Fibroblast of lung (primary cell): ENCODE data around the gene MAPK13. TPM values are rescaled to one million over a fixed set of nuclear protein-coding genes. Genes with fewer than 3 reads are reported as not detected.

Experiments
- DNase-seq, 2 donors: peaks; one replicate each; pipeline versions ENCODE4 v3.0.0 to v3.0.0-alpha.2; 2010; ENCODE audit warnings: low read depth in 2 of 2
- H2AFZ ChIP-seq: 2 replicates; pipeline ENCODE4 v1.5.1; 2012; ENCODE audit warnings: low read length, control low read depth, inconsistent platforms
- H3K27ac ChIP-seq: 2 replicates; pipeline ENCODE4 v1.5.1; 2011; ENCODE audit warnings: low read length, control low read depth; ENCODE audit not compliant: insufficient read depth
- H3K27me3 ChIP-seq: 2 replicates; pipeline ENCODE4 v1.5.1; 2011; ENCODE audit warnings: mild to moderate bottlenecking, low read length; ENCODE audit not compliant: control insufficient read depth, insufficient read depth
- H3K36me3 ChIP-seq: 2 replicates; pipeline ENCODE4 v1.5.1; 2011; ENCODE audit warnings: low read length; ENCODE audit not compliant: control insufficient read depth, insufficient read depth
- H3K4me1 ChIP-seq: 2 replicates; pipeline ENCODE4 v1.5.1; 2011; ENCODE audit warnings: low read length; ENCODE audit not compliant: control insufficient read depth, insufficient read depth; ENCODE audit errors: extremely low read depth
- H3K4me2 ChIP-seq: 2 replicates; pipeline ENCODE4 v1.5.1; 2011; ENCODE audit warnings: low read length, control low read depth; ENCODE audit not compliant: insufficient read depth; ENCODE audit errors: extremely low read depth
- H3K4me3 ChIP-seq, 4 experiments: fragments of 200-600 bp in 1 of 4; sonication (generic) in 1 of 4; replicated peaks in 1 of 4; 2 replicates each; pipeline ENCODE4 v1.5.1; 2011 to 2016; ENCODE audit warnings: low read length in 4 of 4, low read depth in 3 of 4, mild to moderate bottlenecking in 3 of 4, control low read depth in 2 of 4, inconsistent platforms in 1 of 4, mixed read lengths in 1 of 4; ENCODE audit not compliant: insufficient read depth in 1 of 4; ENCODE audit errors: control extremely low read depth in 1 of 4
- H3K79me2 ChIP-seq: 2 replicates; pipeline ENCODE4 v1.5.1; 2012; ENCODE audit warnings: mild to moderate bottlenecking, low read length, inconsistent platforms; ENCODE audit not compliant: control insufficient read depth, insufficient read depth
- H3K9ac ChIP-seq: 2 replicates; pipeline ENCODE4 v1.5.1; 2011; ENCODE audit warnings: mild to moderate bottlenecking, low read length, control low read depth; ENCODE audit not compliant: insufficient read depth
- H3K9me3 ChIP-seq: 2 replicates; pipeline ENCODE4 v1.5.1; 2012; ENCODE audit warnings: low read depth, low read length; ENCODE audit not compliant: control insufficient read depth, insufficient read depth
- H4K20me1 ChIP-seq: 2 replicates; pipeline ENCODE4 v1.5.1; 2011; ENCODE audit warnings: low read length; ENCODE audit not compliant: control insufficient read depth, insufficient read depth; ENCODE audit errors: extremely low read depth
- EZH2 ChIP-seq: IDR thresholded peaks from 2 replicates; pipeline ENCODE4 v1.5.1; 2012; ENCODE audit warnings: low read length, control low read depth, mild to moderate bottlenecking; ENCODE audit errors: missing control alignments
- polyA plus RNA-seq, 2 donors: library from polyadenylated mRNA; depleted of rRNA in 1 of 2; stranded (reverse) in 1 of 2; unstranded in 1 of 2; fragments of >200 nt; gene quantifications; 2 replicates each; pipeline ENCODE4 v1.2.1, GENCODE V29; 2011 to 2012; ENCODE audit warnings: missing spikeins in 1 of 2
- total RNA-seq: library from RNA; depleted of rRNA; stranded (reverse); fragments of >200 nt; gene quantifications from 2 replicates; pipeline ENCODE4 v1.2.1, GENCODE V29; 2014
- TF ChIP-seq, protein P1 (sequence below), 2 donors: IDR thresholded peaks in 1 of 2; conservative IDR thresholded peaks in 1 of 2; 1 replicate in 1 of 2; 2 replicates in 1 of 2; pipeline ENCODE4 v1.5.1; 2011 to 2012; ENCODE audit warnings: low read length in 2 of 2, control low read depth in 1 of 2, inconsistent platforms in 1 of 2, low read depth in 1 of 2, mild to moderate bottlenecking in 1 of 2

MAPK13 gene
- total and polyA plus RNA-seq, 2 donors (not counting 1 experiment from before 2014, with no cell fraction given) = 3.0 to 7.6 TPM

GRCh38 chr6:36170704-36171103 is 40.4 kb downstream of the MAPK13 start:
- Histone ChIP-seq H3K36me3 (no peaks in the 10 kb centered on the region), H4K20me1 (no peaks in the 10 kb centered on the region), H2AFZ (no peak overlapping the region), H3K4me1 (no peaks in the 10 kb centered on the region), H3K27ac (no peak overlapping the region), H3K9me3 (no peaks in the 10 kb centered on the region), H3K4me2 (no peak overlapping the region), H3K79me2 (no peaks in the 10 kb centered on the region), H3K27me3 (peaks cover 3% of the 10 kb centered on the region), H3K9ac (no peak overlapping the region), H3K4me3 (no peak overlapping the region)
- no peak for DNase-seq
- TF ChIP-seq, protein P1, sequence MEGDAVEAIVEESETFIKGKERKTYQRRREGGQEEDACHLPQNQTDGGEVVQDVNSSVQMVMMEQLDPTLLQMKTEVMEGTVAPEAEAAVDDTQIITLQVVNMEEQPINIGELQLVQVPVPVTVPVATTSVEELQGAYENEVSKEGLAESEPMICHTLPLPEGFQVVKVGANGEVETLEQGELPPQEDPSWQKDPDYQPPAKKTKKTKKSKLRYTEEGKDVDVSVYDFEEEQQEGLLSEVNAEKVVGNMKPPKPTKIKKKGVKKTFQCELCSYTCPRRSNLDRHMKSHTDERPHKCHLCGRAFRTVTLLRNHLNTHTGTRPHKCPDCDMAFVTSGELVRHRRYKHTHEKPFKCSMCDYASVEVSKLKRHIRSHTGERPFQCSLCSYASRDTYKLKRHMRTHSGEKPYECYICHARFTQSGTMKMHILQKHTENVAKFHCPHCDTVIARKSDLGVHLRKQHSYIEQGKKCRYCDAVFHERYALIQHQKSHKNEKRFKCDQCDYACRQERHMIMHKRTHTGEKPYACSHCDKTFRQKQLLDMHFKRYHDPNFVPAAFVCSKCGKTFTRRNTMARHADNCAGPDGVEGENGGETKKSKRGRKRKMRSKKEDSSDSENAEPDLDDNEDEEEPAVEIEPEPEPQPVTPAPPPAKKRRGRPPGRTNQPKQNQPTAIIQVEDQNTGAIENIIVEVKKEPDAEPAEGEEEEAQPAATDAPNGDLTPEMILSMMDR (conservative IDR thresholded peaks at IDR 0.05 in 1 of 2, IDR thresholded peaks at IDR 0.05 in 1 of 2; ENCODE audit: low read depth in 1 of 2, low read length in 2 of 2) = no peak
- no peak for TF ChIP-seq EZH2

- Histone ChIP-seq H3K4me3 (no peak overlapping the region), H3K9ac (no peak overlapping the region), H4K20me1 (no peaks in the 10 kb centered on the region), H3K4me1 (no peaks in the 10 kb centered on the region), H3K79me2 (no peaks in the 10 kb centered on the region), H3K9me3 (no peaks in the 10 kb centered on the region), H3K27ac (no peak overlapping the region), H2AFZ (no peak overlapping the region), H3K4me2 (no peak overlapping the region), H3K27me3 (peaks cover 3% of the 10 kb centered on the region), H3K36me3 (no peaks in the 10 kb centered on the region)
- TF ChIP-seq, protein P1 (conservative IDR thresholded peaks at IDR 0.05 in 1 of 2, IDR thresholded peaks at IDR 0.05 in 1 of 2; ENCODE audit: low read depth in 1 of 2, low read length in 2 of 2) = no peak
- TF ChIP-seq EZH2 = no peak
- DNase-seq = no peak
Observed at GRCh38 chr6:36171573-36171972, 41.3 kb downstream of the MAPK13 start.

DNA sequence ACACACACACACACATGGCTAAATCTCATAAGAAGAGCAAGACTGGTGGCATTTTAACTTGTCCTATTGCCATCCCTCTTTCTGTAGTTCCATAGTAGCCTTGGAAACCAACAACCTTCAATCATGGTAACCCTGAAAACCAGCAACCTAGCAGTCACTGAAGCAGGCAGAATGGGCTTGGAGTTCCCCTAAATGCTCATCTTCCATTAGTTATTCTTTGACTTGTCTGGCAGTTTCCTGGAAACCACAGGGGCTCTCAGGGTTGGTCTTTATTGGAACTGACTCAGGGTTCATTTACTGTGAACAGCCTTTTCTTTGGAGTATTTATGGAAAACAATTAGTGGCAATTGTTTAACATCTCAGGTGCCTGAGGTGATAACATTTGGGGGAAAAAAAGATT is 46.9 kb downstream of the MAPK13 start:
- H3K79me2 ChIP-seq = no peaks in the 10 kb centered on the region

More for the DNA sequence above, 46.9 kb downstream of the MAPK13 start:
- Histone ChIP-seq H3K9ac (no peak overlapping the region), H3K9me3 (no peaks in the 10 kb centered on the region), H3K27me3 (peaks cover 7% of the 10 kb centered on the region), H2AFZ (no peak overlapping the region), H3K4me1 (no peaks in the 10 kb centered on the region), H3K36me3 (no peaks in the 10 kb centered on the region), H3K4me2 (no peak overlapping the region), H4K20me1 (no peaks in the 10 kb centered on the region), H3K4me3 (no peak overlapping the region), H3K27ac (no peak overlapping the region)
- TF ChIP-seq EZH2 = no peak
- TF ChIP-seq, protein P1 (conservative IDR thresholded peaks at IDR 0.05 in 1 of 2, IDR thresholded peaks at IDR 0.05 in 1 of 2; ENCODE audit: low read depth in 1 of 2, low read length in 2 of 2) = no peak
- DNase-seq = no peak
